GM12878 (cell line): ENCODE data around the gene SCGN. TPM values are rescaled to one million over a fixed set of nuclear protein-coding genes. Genes with fewer than 3 reads are reported as not detected.

Source experiments
- ATAC-seq: fragments of 200-7000 bp; cut with Tn5 transposase; 3 replicates; pipeline ENCODE4 v1.9.1; 2020; ENCODE audit warnings: mild to moderate bottlenecking, moderate library complexity
- BruUV-seq: library from RNA; stranded (reverse); fragments of 400-500 nt; replicated peaks from 2 replicates; lab custom pipeline; 2021; lab: Mats Ljungman, UMichigan
- CTCF ChIA-PET: fragments of 300-600 bp; sonication (Branson Sonifier 250); formaldehyde crosslinking; extraction: SDS; loops from one replicate; lab custom pipeline; 2021; ENCODE audit warnings: inconsistent platforms; lab: Yijun Ruan, JAX
- POLR2A ChIA-PET: fragments of 350-600 bp; formaldehyde crosslinking; extraction: SDS; loops from one replicate; lab custom pipeline; 2021; ENCODE audit warnings: inconsistent platforms; lab: Charles Lee
- RAD21 ChIA-PET: fragments of 300-600 bp; sonication (Branson Sonifier 250); formaldehyde crosslinking; loops from one replicate; lab custom pipeline; 2023; ENCODE audit warnings: antibody characterized with exemption; ENCODE audit not compliant: unreplicated experiment; lab: Charles Lee
- SMC1A ChIA-PET: fragments of 300-600 bp; sonication (Branson Sonifier 250); formaldehyde crosslinking; loops from one replicate; lab custom pipeline; 2023; ENCODE audit not compliant: unreplicated experiment, uncharacterized antibody; lab: Charles Lee
- DNase-seq: peaks from one replicate; pipeline ENCODE4 v3.0.0-alpha.2; 2011; ENCODE audit warnings: low read depth, low spot score
- FAIRE-seq: peaks from 3 replicates; lab custom pipeline; 2011; peaks lifted over from hg19 to GRCh38; lab: Jason Lieb, UNC
- H2AFZ ChIP-seq: 2 replicates; pipeline ENCODE4 v1.6.0; 2011; ENCODE audit warnings: low read depth, low read length, control low read depth; ENCODE audit not compliant: control insufficient read depth
- H3K27ac ChIP-seq: 2 replicates; pipeline ENCODE4 v1.5.1; 2011; ENCODE audit warnings: control low read depth; ENCODE audit not compliant: control insufficient read depth, insufficient read depth
- H3K27me3 ChIP-seq, 2 experiments: replicated peaks in 1 of 2; 2 replicates each; pipeline versions ENCODE4 v1.6.0 to v1.6.1; 2011; ENCODE audit warnings: low read length in 1 of 2; ENCODE audit not compliant: control insufficient read depth in 2 of 2, insufficient read depth in 2 of 2
- H3K36me3 ChIP-seq, 2 experiments: 2 replicates each; pipeline ENCODE4 v1.5.1; 2011; ENCODE audit warnings: low read length in 1 of 2; ENCODE audit not compliant: control insufficient read depth in 2 of 2, insufficient read depth in 2 of 2
- H3K4me1 ChIP-seq: 2 replicates; pipeline ENCODE4 v1.6.1; 2011; ENCODE audit warnings: mild to moderate bottlenecking, low read length, moderate library complexity, mixed read lengths; ENCODE audit not compliant: control insufficient read depth, insufficient read depth
- H3K4me2 ChIP-seq: 2 replicates; pipeline ENCODE4 v1.6.0; 2011; ENCODE audit warnings: control low read depth; ENCODE audit not compliant: control insufficient read depth, insufficient read depth
- H3K4me3 ChIP-seq: fragments of 200-600 bp; sonication (generic); 2 replicates; pipeline ENCODE4 v1.5.1; 2016
- H3K79me2 ChIP-seq: 2 replicates; pipeline ENCODE4 v1.6.0; 2011; ENCODE audit warnings: low read length; ENCODE audit not compliant: control insufficient read depth, insufficient read depth
- H3K9ac ChIP-seq: 2 replicates; pipeline ENCODE4 v1.8.0; 2011; ENCODE audit warnings: low read length, control low read depth, mixed read lengths; ENCODE audit not compliant: control insufficient read depth, insufficient read depth
- H3K9me3 ChIP-seq: replicated peaks from 3 replicates; pipeline ENCODE4 v1.5.1; 2011; ENCODE audit warnings: mild to moderate bottlenecking, low read length; ENCODE audit not compliant: control insufficient read depth, insufficient read depth
- H4K20me1 ChIP-seq: 2 replicates; pipeline ENCODE4 v1.6.0; 2011; ENCODE audit not compliant: control insufficient read depth, insufficient read depth
- CBFB ChIP-seq: IDR thresholded peaks from 2 replicates; pipeline ENCODE4 v1.6.1; 2016; ENCODE audit warnings: antibody characterized with exemption, low read depth
- ELK1 ChIP-seq: IDR thresholded peaks from 2 replicates; pipeline ENCODE4 v1.6.1; 2012; ENCODE audit warnings: low read depth, low read length, improper control_type of control experiment
- ESRRA ChIP-seq: IDR thresholded peaks from 2 replicates; pipeline ENCODE4 v1.6.1; 2012; ENCODE audit warnings: mild to moderate bottlenecking, low read length, improper control_type of control experiment
- FOXM1 ChIP-seq: IDR thresholded peaks from 2 replicates; pipeline ENCODE4 v1.6.1; 2012; ENCODE audit warnings: low read depth, mild to moderate bottlenecking, inconsistent platforms, low read length, moderate library complexity
- IRF3 ChIP-seq: fragments of 450-650 bp; IDR thresholded peaks from 2 replicates; pipeline ENCODE4 v1.6.1; 2014; ENCODE audit warnings: mild to moderate bottlenecking
- POLR2AphosphoS5 ChIP-seq: IDR thresholded peaks from 2 replicates; pipeline ENCODE4 v1.6.1; 2011; ENCODE audit warnings: mild to moderate bottlenecking, low read length, inconsistent platforms
- WRNIP1 ChIP-seq: IDR thresholded peaks from 2 replicates; pipeline ENCODE4 v1.6.1; 2011; ENCODE audit warnings: low read depth, low read length, improper control_type of control experiment, borderline replicate concordance
- ZNF622 ChIP-seq: fragments of 450-650 bp; IDR thresholded peaks from 2 replicates; pipeline ENCODE4 v1.6.1; 2017; ENCODE audit warnings: mild to moderate bottlenecking, inconsistent platforms
- WGBS: methylation state at CpG from one replicate; pipeline ENCODE4 v1.1.6; 2016; ENCODE audit warnings: low lambda C conversion rate; ENCODE audit not compliant: insufficient replicate concordance, insufficient coverage; ENCODE audit errors: missing lambda C conversion rate; 5-methylcytosine and 5-hydroxymethylcytosine counted together
- in situ Hi-C: fragments of 300-500 bp; cut with MboI; formaldehyde crosslinking; loops from 9 replicates; pipeline ENCODE4 v1.14.3; 2018; ENCODE audit warnings: mixed read lengths
- intact Hi-C: fragments of 100-400 bp; cut with micrococcal nuclease; formaldehyde crosslinking; loops from one replicate; pipeline ENCODE4 v1.14.2; 2022; ENCODE audit not compliant: unreplicated experiment
- polyA plus RNA-seq, 11 experiments: library from polyadenylated mRNA; depleted of rRNA in 4 of 11; unstranded in 6 of 11; stranded (reverse) in 5 of 11; fragments of >200 nt; fragmentation: Nextera tagmentation in 4 of 11; fragmentation: Illumina TruSeq in 1 of 11; extraction: Ambion mirVana in 4 of 11; extraction: Trizol in 1 of 11; gene quantifications; 1 replicate in 1 of 11; 2 replicates in 10 of 11; pipeline versions ENCODE4 v1.2.1 to v1.2.3, GENCODE V29; 2011 to 2016; ENCODE audit warnings: inconsistent platforms in 2 of 11, missing spikeins in 2 of 11, low read depth in 1 of 11
- total RNA-seq, 4 experiments: library from RNA; depleted of rRNA in 3 of 4; stranded (reverse); fragments of >200 nt in 3 of 4; fragmentation: Illumina TruSeq in 1 of 4; extraction: Trizol in 1 of 4; gene quantifications; 2 replicates each; pipeline versions ENCODE4 v1.2.1 to v1.2.3, GENCODE V29; 2013 to 2021

The SCGN gene
- total and polyA plus RNA-seq, 10 of the 15 experiments (the other 5 are each of a cell fraction or from before 2014, with no cell fraction given), result not detected

- Histone ChIP-seq H3K4me3 (no peak overlapping the region), H3K36me3 (no peaks in the 10 kb centered on the region), H3K27me3 (no peaks in the 10 kb centered on the region), H3K4me2 (no peak overlapping the region), H3K9me3 (no peaks in the 10 kb centered on the region; the same call in 1 of the 3 replicates), H3K9ac (no peak overlapping the region), H4K20me1 (no peaks in the 10 kb centered on the region), H3K4me1 (no peaks in the 10 kb centered on the region), H2AFZ (no peak overlapping the region), H3K79me2 (no peaks in the 10 kb centered on the region), H3K27ac (no peak overlapping the region)
- FAIRE-seq (no peak), DNase-seq (no peak), ATAC-seq (no peak)
- 80% methylated on average over 15 of the region's 15 CpGs for WGBS
- ChIA-PET POLR2A (no interaction called here), RAD21 (no interaction called here), CTCF (interaction anchor here (1.0 kb wide), 2 partner anchors 12 to 14 kb away, joined by 3 to 4 read pairs; no protein-coding TSS in a partner anchor), SMC1A (interaction anchor here (0.8 kb wide), 1 partner anchor 28 kb away, joined by 3 read pairs; no protein-coding TSS in a partner anchor)
- in situ Hi-C loops, result no loop called here
- no TSS peak for BruUV-seq
- intact Hi-C loops, result no loop called here
- TF ChIP-seq FOXM1, result no peak
- no peak for TF ChIP-seq CBFB
- no peak for TF ChIP-seq POLR2AphosphoS5
- no peak for TF ChIP-seq WRNIP1
- no peak for TF ChIP-seq ZNF622
- TF ChIP-seq ESRRA, result no peak
- no peak for TF ChIP-seq IRF3
- no peak for TF ChIP-seq ELK1
These were observed 79.7 kb downstream of the SCGN start for GRCh38 chr6:25731721-25732120.
